Hepatocyte (in vitro differentiated cells): Measurements from ENCODE around the gene CHST3.

Experiments used
- EZH2 ChIP-seq: fragments of 200-600 bp; sonication (generic); IDR thresholded peaks from 2 replicates; pipeline ENCODE4 v1.6.1; 2016; ENCODE audit warnings: antibody characterized with exemption, mild to moderate bottlenecking, borderline replicate concordance
- EZH2phosphoT487 ChIP-seq: fragments of 200-600 bp; sonication (generic); IDR thresholded peaks from one replicate; pipeline ENCODE4 v1.6.1; 2018; ENCODE audit warnings: antibody characterized with exemption, mild to moderate bottlenecking, low read depth, moderate library complexity; ENCODE audit not compliant: unreplicated experiment, severe bottlenecking
- TF ChIP-seq, protein P1 (sequence below): fragments of 200-600 bp; sonication (generic); IDR thresholded peaks from 2 replicates; pipeline ENCODE4 v1.5.1; 2016; ENCODE audit warnings: antibody characterized with exemption, mild to moderate bottlenecking; ENCODE audit not compliant: poor library complexity

DNA sequence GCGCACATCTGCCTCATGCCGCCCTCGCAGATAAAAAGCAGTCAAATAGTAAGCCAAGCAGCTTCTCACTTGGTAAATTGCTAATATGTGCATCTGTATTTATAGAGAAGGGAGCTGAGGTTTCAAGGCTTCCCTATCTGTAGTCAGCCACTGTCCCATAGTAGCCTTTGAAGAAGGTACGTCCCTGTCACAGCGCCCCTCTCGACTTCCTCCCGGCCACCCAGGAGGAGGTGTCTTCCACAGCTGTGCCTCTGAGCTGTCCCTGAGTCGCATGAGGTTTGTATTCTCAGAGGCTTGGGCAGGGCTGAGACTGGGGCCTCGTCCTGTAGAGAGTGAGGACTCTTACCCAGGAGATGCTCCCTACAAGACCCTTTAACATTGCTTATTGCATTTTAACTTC lies 75.2 kb downstream of the CHST3 start:
- TF ChIP-seq, protein P1, sequence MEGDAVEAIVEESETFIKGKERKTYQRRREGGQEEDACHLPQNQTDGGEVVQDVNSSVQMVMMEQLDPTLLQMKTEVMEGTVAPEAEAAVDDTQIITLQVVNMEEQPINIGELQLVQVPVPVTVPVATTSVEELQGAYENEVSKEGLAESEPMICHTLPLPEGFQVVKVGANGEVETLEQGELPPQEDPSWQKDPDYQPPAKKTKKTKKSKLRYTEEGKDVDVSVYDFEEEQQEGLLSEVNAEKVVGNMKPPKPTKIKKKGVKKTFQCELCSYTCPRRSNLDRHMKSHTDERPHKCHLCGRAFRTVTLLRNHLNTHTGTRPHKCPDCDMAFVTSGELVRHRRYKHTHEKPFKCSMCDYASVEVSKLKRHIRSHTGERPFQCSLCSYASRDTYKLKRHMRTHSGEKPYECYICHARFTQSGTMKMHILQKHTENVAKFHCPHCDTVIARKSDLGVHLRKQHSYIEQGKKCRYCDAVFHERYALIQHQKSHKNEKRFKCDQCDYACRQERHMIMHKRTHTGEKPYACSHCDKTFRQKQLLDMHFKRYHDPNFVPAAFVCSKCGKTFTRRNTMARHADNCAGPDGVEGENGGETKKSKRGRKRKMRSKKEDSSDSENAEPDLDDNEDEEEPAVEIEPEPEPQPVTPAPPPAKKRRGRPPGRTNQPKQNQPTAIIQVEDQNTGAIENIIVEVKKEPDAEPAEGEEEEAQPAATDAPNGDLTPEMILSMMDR, result no peak
- TF ChIP-seq EZH2phosphoT487, result no peak
- TF ChIP-seq EZH2, result no peak
